ENCODE data around the gene OPRM1. TPM values are rescaled to one million over a fixed set of nuclear protein-coding genes. Genes with fewer than 3 reads are reported as not detected.

OPRM1 gene
- total and polyA plus RNA-seq, 2 donors (not counting 1 experiment from before 2014, with no cell fraction given): not detected

DNA sequence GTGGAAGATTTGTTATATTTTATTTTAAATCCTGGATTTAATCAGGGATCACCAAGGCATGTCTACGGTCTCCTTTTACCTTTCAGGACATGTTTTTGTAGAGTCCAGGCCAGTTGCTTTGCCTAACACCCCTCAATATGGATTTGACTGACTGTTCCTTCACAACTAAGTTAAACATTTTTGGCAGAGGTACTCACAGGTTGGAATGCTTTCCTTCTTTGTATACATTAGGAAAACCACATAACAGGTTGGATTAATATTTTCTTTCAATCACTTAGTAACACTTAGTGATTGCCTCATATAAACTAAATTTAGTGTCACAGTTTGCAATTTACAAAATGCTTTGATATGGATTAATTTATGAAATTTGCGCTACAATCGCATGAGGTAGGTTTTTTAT is 253.0 kb downstream of the OPRM1 start:
- H3K4me1 ChIP-seq (ENCODE audit: control insufficient read depth in 2 of 2, insufficient read depth in 2 of 2, low read length in 2 of 2): no peaks in the 10 kb centered on the region
- H3K27me3 Mint-ChIP-seq: peaks cover 3% of the 10 kb centered on the region
- no peak overlapping the region for H3K4me3 Mint-ChIP-seq
- H3K9me3 ChIP-seq (ENCODE audit: control extremely low read depth in 1 of 3, control insufficient read depth in 2 of 3, insufficient read depth in 1 of 3, low read length in 2 of 3): no peaks in the 10 kb centered on the region
- H3K9ac ChIP-seq (ENCODE audit: low read length): no peak overlapping the region
- ChIA-PET CTCF (no interaction called here), POLR2A (no interaction called here)
- DNase-seq (no peak), ATAC-seq (ENCODE audit: low read depth) (no peak)
- 100% methylated on average over 1 of the region's 3 CpGs for WGBS (ENCODE audit: insufficient coverage)
- H2AFZ ChIP-seq (ENCODE audit: insufficient read depth, low read depth, low read length, poor library complexity, severe bottlenecking): no peak overlapping the region
- H3K27ac Mint-ChIP-seq: no peak overlapping the region
- no peaks in the 10 kb centered on the region for H3K4me1 Mint-ChIP-seq
- no peak for TF ChIP-seq EZH2 (IDR thresholded peaks at IDR 0.05; ENCODE audit: borderline replicate concordance, insufficient read depth, low read depth, low read length, poor library complexity, severe bottlenecking)
- TF ChIP-seq, protein P1, sequence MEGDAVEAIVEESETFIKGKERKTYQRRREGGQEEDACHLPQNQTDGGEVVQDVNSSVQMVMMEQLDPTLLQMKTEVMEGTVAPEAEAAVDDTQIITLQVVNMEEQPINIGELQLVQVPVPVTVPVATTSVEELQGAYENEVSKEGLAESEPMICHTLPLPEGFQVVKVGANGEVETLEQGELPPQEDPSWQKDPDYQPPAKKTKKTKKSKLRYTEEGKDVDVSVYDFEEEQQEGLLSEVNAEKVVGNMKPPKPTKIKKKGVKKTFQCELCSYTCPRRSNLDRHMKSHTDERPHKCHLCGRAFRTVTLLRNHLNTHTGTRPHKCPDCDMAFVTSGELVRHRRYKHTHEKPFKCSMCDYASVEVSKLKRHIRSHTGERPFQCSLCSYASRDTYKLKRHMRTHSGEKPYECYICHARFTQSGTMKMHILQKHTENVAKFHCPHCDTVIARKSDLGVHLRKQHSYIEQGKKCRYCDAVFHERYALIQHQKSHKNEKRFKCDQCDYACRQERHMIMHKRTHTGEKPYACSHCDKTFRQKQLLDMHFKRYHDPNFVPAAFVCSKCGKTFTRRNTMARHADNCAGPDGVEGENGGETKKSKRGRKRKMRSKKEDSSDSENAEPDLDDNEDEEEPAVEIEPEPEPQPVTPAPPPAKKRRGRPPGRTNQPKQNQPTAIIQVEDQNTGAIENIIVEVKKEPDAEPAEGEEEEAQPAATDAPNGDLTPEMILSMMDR (IDR thresholded peaks at IDR 0.05): no peak
- no peaks in the 10 kb centered on the region for H3K9me3 Mint-ChIP-seq (ENCODE audit: insufficient read depth)
- intact Hi-C loops (cut with micrococcal nuclease): no loop called here
- no peaks in the 10 kb centered on the region for H4K20me1 ChIP-seq (ENCODE audit: control insufficient read depth, insufficient read depth, low read length, poor library complexity, severe bottlenecking)
- H3K36me3 ChIP-seq (replicated peaks in 1 of 2; ENCODE audit: control extremely low read depth in 1 of 2, control insufficient read depth in 1 of 2, extremely low read depth in 1 of 2, insufficient read depth in 2 of 2, low read length in 1 of 2): no peaks in the 10 kb centered on the region
- no peak overlapping the region for H3K4me2 ChIP-seq (replicated peaks; ENCODE audit: low read depth, low read length, poor library complexity, severe bottlenecking)
- H3K27ac ChIP-seq (ENCODE audit: low read length in 2 of 2): no peak overlapping the region
- H3K79me2 ChIP-seq (ENCODE audit: control insufficient read depth, insufficient read depth, low read length): no peaks in the 10 kb centered on the region
- H3K27me3 ChIP-seq (replicated peaks in 1 of 4; ENCODE audit: control extremely low read depth in 1 of 4, control insufficient read depth in 3 of 4, insufficient read depth in 4 of 4, low read length in 3 of 4): no peaks in the 10 kb centered on the region
- no peak overlapping the region for H3K4me3 ChIP-seq (ENCODE audit: control extremely low read depth in 1 of 5, extremely low read depth in 1 of 5, insufficient read depth in 1 of 5, low read depth in 2 of 5, low read length in 4 of 5)

DNA sequence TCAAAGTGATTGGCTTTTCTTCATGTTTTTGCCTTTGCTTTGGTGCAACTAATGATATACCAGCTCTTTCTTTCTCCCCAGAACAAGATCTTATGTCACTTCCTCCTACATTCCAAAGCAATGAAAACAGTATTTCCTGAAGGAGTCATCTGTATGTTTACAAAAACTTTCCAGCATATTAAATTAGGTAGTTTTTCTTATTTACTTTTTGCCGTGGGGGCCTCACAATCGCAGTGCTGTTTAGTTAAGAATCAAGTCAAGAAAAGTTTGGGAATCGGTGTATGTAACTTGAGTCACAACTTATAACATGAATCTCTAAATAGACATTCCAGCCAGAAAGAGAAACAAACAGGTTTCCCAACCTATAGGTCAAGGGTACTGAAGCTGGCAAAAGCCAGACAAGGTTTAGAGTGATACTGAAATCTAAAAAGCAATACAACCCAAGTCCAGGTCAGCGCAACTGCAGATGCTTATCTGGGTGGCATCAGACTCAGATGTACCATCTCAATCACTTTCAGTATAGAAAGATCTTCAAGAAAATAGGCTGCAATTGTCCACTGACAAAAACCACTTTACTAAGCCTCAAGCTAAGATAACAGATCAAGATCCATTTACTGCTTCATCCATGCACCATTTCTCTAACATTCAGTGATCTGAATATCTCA is 253.9 kb downstream of the OPRM1 start:
- ChIA-PET POLR2A (no interaction called here), CTCF (no interaction called here)
- H3K27ac ChIP-seq (ENCODE audit: low read length in 2 of 2): no peak overlapping the region
- no peaks in the 10 kb centered on the region for H3K36me3 ChIP-seq (replicated peaks in 1 of 2; ENCODE audit: control extremely low read depth in 1 of 2, control insufficient read depth in 1 of 2, extremely low read depth in 1 of 2, insufficient read depth in 2 of 2, low read length in 1 of 2)
- H2AFZ ChIP-seq (ENCODE audit: insufficient read depth, low read depth, low read length, poor library complexity, severe bottlenecking): no peak overlapping the region
- no peaks in the 10 kb centered on the region for H3K4me1 Mint-ChIP-seq
- DNase-seq: no peak
- no peak overlapping the region for H3K4me2 ChIP-seq (replicated peaks; ENCODE audit: low read depth, low read length, poor library complexity, severe bottlenecking)
- H3K27me3 Mint-ChIP-seq: peaks cover 3% of the 10 kb centered on the region
- no peaks in the 10 kb centered on the region for H3K4me1 ChIP-seq (ENCODE audit: control insufficient read depth in 2 of 2, insufficient read depth in 2 of 2, low read length in 2 of 2)
- H3K27me3 ChIP-seq (replicated peaks in 1 of 4; ENCODE audit: control extremely low read depth in 1 of 4, control insufficient read depth in 3 of 4, insufficient read depth in 4 of 4, low read length in 3 of 4): no peaks in the 10 kb centered on the region
- H3K9me3 ChIP-seq (ENCODE audit: control extremely low read depth in 1 of 3, control insufficient read depth in 2 of 3, insufficient read depth in 1 of 3, low read length in 2 of 3): no peaks in the 10 kb centered on the region
- no peaks in the 10 kb centered on the region for H3K79me2 ChIP-seq (ENCODE audit: control insufficient read depth, insufficient read depth, low read length)
- H4K20me1 ChIP-seq (ENCODE audit: control insufficient read depth, insufficient read depth, low read length, poor library complexity, severe bottlenecking): no peaks in the 10 kb centered on the region
- H3K9ac ChIP-seq (ENCODE audit: low read length): no peak overlapping the region
- TF ChIP-seq EZH2 (IDR thresholded peaks at IDR 0.05; ENCODE audit: borderline replicate concordance, insufficient read depth, low read depth, low read length, poor library complexity, severe bottlenecking): no peak
- TF ChIP-seq, protein P1 (IDR thresholded peaks at IDR 0.05): no peak
- no peak overlapping the region for H3K4me3 ChIP-seq (ENCODE audit: control extremely low read depth in 1 of 5, extremely low read depth in 1 of 5, insufficient read depth in 1 of 5, low read depth in 2 of 5, low read length in 4 of 5)
- no peak overlapping the region for H3K4me3 Mint-ChIP-seq
- no peaks in the 10 kb centered on the region for H3K9me3 Mint-ChIP-seq (ENCODE audit: insufficient read depth)
- 100% methylated on average over 1 of the region's 4 CpGs for WGBS (ENCODE audit: insufficient coverage)
- intact Hi-C loops (cut with micrococcal nuclease): no loop called here
- H3K27ac Mint-ChIP-seq: no peak overlapping the region
- ATAC-seq (ENCODE audit: low read depth): no peak
